Type B pancreatic cell (in vitro differentiated cells): Measurements from ENCODE around the gene PEX11A. TPM values are rescaled to one million over a fixed set of nuclear protein-coding genes. Genes with fewer than 3 reads are reported as not detected.

ENCODE experiments used
- DNase-seq: peaks from one replicate; pipeline ENCODE4 v3.0.0; 2021; ENCODE audit warnings: mixed read lengths; ENCODE audit not compliant: unreplicated experiment; ENCODE audit errors: extremely low spot score
- H3K27ac Mint-ChIP-seq: 2 replicates; pipeline ENCODE4 v1.8.0; 2021; ENCODE audit warnings: mild to moderate bottlenecking, mixed read lengths
- H3K27me3 Mint-ChIP-seq: 2 replicates; pipeline ENCODE4 v1.8.0; 2021; ENCODE audit warnings: mixed read lengths
- H3K36me3 Mint-ChIP-seq: 2 replicates; pipeline ENCODE4 v1.8.0; 2021; ENCODE audit warnings: mixed read lengths
- H3K4me1 Mint-ChIP-seq: one replicate; pipeline ENCODE4 v1.8.0; 2021; ENCODE audit warnings: mixed read lengths; ENCODE audit not compliant: unreplicated experiment
- H3K4me3 Mint-ChIP-seq: 2 replicates; pipeline ENCODE4 v1.8.0; 2021; ENCODE audit warnings: mild to moderate bottlenecking, mixed read lengths
- H3K9me3 Mint-ChIP-seq: 2 replicates; pipeline ENCODE4 v1.8.0; 2021; ENCODE audit warnings: mixed read lengths
- CTCF ChIP-seq: fragments of 200-600 bp; sonication (generic); conservative IDR thresholded peaks from 2 replicates; pipeline ENCODE4 v1.5.0; 2021; ENCODE audit warnings: antibody characterized with exemption, mild to moderate bottlenecking
- total RNA-seq: library from RNA; stranded (reverse); gene quantifications from 2 replicates; pipeline ENCODE4 v1.2.1, GENCODE V29; 2021; ENCODE audit warnings: low replicate concordance

The PEX11A gene
- total RNA-seq, 1 donor from 2014 or later: 8.5 TPM

- H3K9me3 Mint-ChIP-seq: no peaks in the 10 kb centered on the region
These were observed 35.4 kb downstream of the PEX11A start, which contains the start of gene KIF7 for GRCh38 chr15:89654847-89655805. Gene KIF7, minus strand, starts transcription at chr15:89655467. Its CDS starts 2,537 bp downstream, at chr15:89652930.

GRCh38 chr15:89654301-89654761 lies 36.2 kb downstream of the PEX11A start:
- peaks cover 11% of the 10 kb centered on the region for H3K27me3 Mint-ChIP-seq
- peak overlapping the region; percentile 86 for H3K4me3 Mint-ChIP-seq
- no peak for DNase-seq
- no peak for TF ChIP-seq CTCF
- peak overlapping the region; percentile 62 for H3K27ac Mint-ChIP-seq
- H3K4me1 Mint-ChIP-seq: peaks cover 13% of the 10 kb centered on the region
- H3K9me3 Mint-ChIP-seq: no peaks in the 10 kb centered on the region
- H3K36me3 Mint-ChIP-seq: peaks cover 3% of the 10 kb centered on the region

More at GRCh38 chr15:89654847-89655805, 35.4 kb downstream of the PEX11A start, which contains the start of gene KIF7:
- Mint-ChIP-seq H3K4me3 (peak within 1 kb of the TSS; percentile 86), H3K36me3 (peaks cover 3% of the 10 kb centered on the region), H3K27me3 (peaks cover 18% of the 10 kb centered on the region), H3K27ac (peak within 1 kb of the TSS; percentile 62), H3K4me1 (peaks cover 13% of the 10 kb centered on the region)
- DNase-seq: no peak
- no peak for TF ChIP-seq CTCF

GRCh38 chr15:89653578-89653977 lies 37.0 kb downstream of the PEX11A start:
- no peak for TF ChIP-seq CTCF
- Mint-ChIP-seq H3K36me3 (peaks cover 3% of the 10 kb centered on the region), H3K9me3 (no peaks in the 10 kb centered on the region), H3K27me3 (peaks cover 5% of the 10 kb centered on the region), H3K4me1 (peaks cover 13% of the 10 kb centered on the region), H3K4me3 (peak overlapping the region; percentile 66), H3K27ac (no peak overlapping the region)
- DNase-seq: no peak

- TF ChIP-seq CTCF: no peak
- H3K9me3 Mint-ChIP-seq: no peaks in the 10 kb centered on the region
- H3K27ac Mint-ChIP-seq: no peak overlapping the region
- no peak overlapping the region for H3K4me3 Mint-ChIP-seq
- DNase-seq: no peak
- peaks cover 3% of the 10 kb centered on the region for H3K36me3 Mint-ChIP-seq
- peaks cover 13% of the 10 kb centered on the region for H3K4me1 Mint-ChIP-seq
- H3K27me3 Mint-ChIP-seq: peaks cover 5% of the 10 kb centered on the region
These were observed 37.9 kb downstream of the PEX11A start for GRCh38 chr15:89652666-89653065.

- H3K4me1 Mint-ChIP-seq: peaks cover 15% of the 10 kb centered on the region
- peaks cover 6% of the 10 kb centered on the region for H3K36me3 Mint-ChIP-seq
- DNase-seq: no peak
- no peaks in the 10 kb centered on the region for H3K9me3 Mint-ChIP-seq
- H3K4me3 Mint-ChIP-seq: peak overlapping the region; percentile 58
- no peak overlapping the region for H3K27ac Mint-ChIP-seq
- TF ChIP-seq CTCF: no peak
- H3K27me3 Mint-ChIP-seq: peaks cover 5% of the 10 kb centered on the region
These were observed 38.4 kb downstream of the PEX11A start for GRCh38 chr15:89652131-89652530.
